HepG2 (cell line): ENCODE results near the gene KRT27. TPM values are rescaled to one million over a fixed set of nuclear protein-coding genes. Genes with fewer than 3 reads are reported as not detected.

Experiments
- ARID5B ChIP-seq: IDR thresholded peaks from 2 replicates; pipeline ENCODE4 v1.4.0; 2020; ENCODE audit warnings: mild to moderate bottlenecking, missing genetic modification reagents
- ATF3 ChIP-seq: sonication (generic); formaldehyde crosslinking; IDR thresholded peaks from 2 replicates; pipeline ENCODE4 v1.4.0; 2020; ENCODE audit warnings: missing genetic modification reagents
- BRF2 ChIP-seq: sonication (generic); formaldehyde crosslinking; IDR thresholded peaks from 2 replicates; pipeline ENCODE4 v1.8.1; 2022; ENCODE audit warnings: mild to moderate bottlenecking, missing genetic modification reagents
- JUND ChIP-seq: sonication (generic); formaldehyde crosslinking; IDR thresholded peaks from 2 replicates; pipeline ENCODE4 v1.8.0; 2022; ENCODE audit warnings: mild to moderate bottlenecking, missing genetic modification reagents
- KDM3A ChIP-seq: IDR thresholded peaks from 2 replicates; pipeline ENCODE4 v1.6.1; 2018; ENCODE audit warnings: low read depth, missing compliant biosample characterization
- MBNL3 ChIP-seq: fragments of 250-450 bp; sonication (Bioruptor Pico); conservative IDR thresholded peaks from 2 replicates; pipeline ENCODE4 v1.8.0; 2022; ENCODE audit warnings: mild to moderate bottlenecking, inconsistent platforms
- MTA1 ChIP-seq: sonication (generic); formaldehyde crosslinking; IDR thresholded peaks from 2 replicates; pipeline ENCODE4 v1.4.0; 2020; ENCODE audit warnings: missing genetic modification reagents, mild to moderate bottlenecking, borderline replicate concordance
- NCOA5 ChIP-seq: sonication (generic); formaldehyde crosslinking; IDR thresholded peaks from 2 replicates; pipeline ENCODE4 v1.4.0; 2020; ENCODE audit warnings: missing genetic modification reagents
- NKX3-1 ChIP-seq: sonication (generic); formaldehyde crosslinking; IDR thresholded peaks from 2 replicates; pipeline ENCODE4 v1.5.0; 2020; ENCODE audit warnings: missing genetic modification reagents
- RARG ChIP-seq: sonication (generic); formaldehyde crosslinking; IDR thresholded peaks from 2 replicates; pipeline ENCODE4 v1.4.0; 2020; ENCODE audit warnings: low read depth, mild to moderate bottlenecking, missing genetic modification reagents
- SIX4 ChIP-seq: sonication (generic); formaldehyde crosslinking; IDR thresholded peaks from 2 replicates; pipeline ENCODE4 v1.4.0; 2020; ENCODE audit warnings: missing genetic modification reagents
- SPEN ChIP-seq: sonication (generic); formaldehyde crosslinking; IDR thresholded peaks from 2 replicates; pipeline ENCODE4 v1.5.1; 2020; ENCODE audit warnings: low read depth, mild to moderate bottlenecking, missing genetic modification reagents
- TARDBP ChIP-seq: sonication (generic); formaldehyde crosslinking; IDR thresholded peaks from 2 replicates; pipeline ENCODE4 v1.8.0; 2022; ENCODE audit warnings: mild to moderate bottlenecking, missing genetic modification reagents
- TGIF2 ChIP-seq: IDR thresholded peaks from 2 replicates; pipeline ENCODE4 v1.6.1; 2016; ENCODE audit warnings: control low read depth, missing compliant biosample characterization
- THAP11 ChIP-seq: IDR thresholded peaks from 2 replicates; pipeline ENCODE4 v1.6.1; 2016; ENCODE audit warnings: missing biosample characterization, missing genetic modification reagents
- THAP9 ChIP-seq: sonication (generic); formaldehyde crosslinking; IDR thresholded peaks from 2 replicates; pipeline ENCODE4; 2020; ENCODE audit warnings: missing genetic modification reagents, mild to moderate bottlenecking, borderline replicate concordance
- TSC22D2 ChIP-seq: sonication (generic); formaldehyde crosslinking; IDR thresholded peaks from 2 replicates; pipeline ENCODE4 v1.5.1; 2020; ENCODE audit warnings: missing genetic modification reagents, mild to moderate bottlenecking, borderline replicate concordance
- ZBTB42 ChIP-seq: sonication (generic); formaldehyde crosslinking; IDR thresholded peaks from 2 replicates; pipeline ENCODE4 v1.5.0; 2020; ENCODE audit warnings: mild to moderate bottlenecking, missing genetic modification reagents
- ZFX ChIP-seq: sonication (generic); formaldehyde crosslinking; IDR thresholded peaks from 2 replicates; pipeline ENCODE4 v1.4.0; 2020; ENCODE audit warnings: mild to moderate bottlenecking, low read depth, missing genetic modification reagents, moderate library complexity
- ZNF124 ChIP-seq: sonication (generic); formaldehyde crosslinking; IDR thresholded peaks from 2 replicates; pipeline ENCODE4 v1.4.0; 2020; ENCODE audit warnings: missing genetic modification reagents
- ZNF274 ChIP-seq: sonication (generic); formaldehyde crosslinking; IDR thresholded peaks from 2 replicates; pipeline ENCODE4 v1.5.1; 2020; ENCODE audit warnings: mild to moderate bottlenecking, missing genetic modification reagents
- ZNF747 ChIP-seq: sonication (generic); formaldehyde crosslinking; IDR thresholded peaks from 2 replicates; pipeline ENCODE4 v1.8.1; 2023; ENCODE audit warnings: missing genetic modification reagents, mild to moderate bottlenecking, borderline replicate concordance
- ZNF891 ChIP-seq: sonication (generic); formaldehyde crosslinking; IDR thresholded peaks from 2 replicates; pipeline ENCODE4 v1.5.0; 2020; ENCODE audit warnings: mild to moderate bottlenecking, missing genetic modification reagents
- polyA plus RNA-seq, 8 experiments: library from polyadenylated mRNA; depleted of rRNA in 3 of 8; stranded (reverse) in 7 of 8; unstranded in 1 of 8; fragments of >200 nt; fragmentation: Illumina TruSeq in 4 of 8; extraction: Trizol in 4 of 8; gene quantifications; 2 replicates each; pipeline versions ENCODE4 v1.2.1 to v1.2.3, GENCODE V29; 2011 to 2016; ENCODE audit warnings: low read depth in 4 of 8, missing spikeins in 1 of 8, mixed read lengths in 1 of 8; ENCODE audit not compliant: insufficient read depth in 1 of 8
- total RNA-seq, 5 experiments: library from RNA; depleted of rRNA; stranded (reverse); fragments of >200 nt; fragmentation: Illumina TruSeq; extraction: Trizol; gene quantifications; 2 replicates each; pipeline ENCODE4 v1.2.3, GENCODE V29; 2016; ENCODE audit warnings: low read depth in 1 of 5

Gene KRT27
- total and polyA plus RNA-seq, 2 of the 13 experiments (the other 11 are each of a cell fraction or from before 2014, with no cell fraction given) = not detected

GRCh38 chr17:40818733-40819527 is 36.6 kb upstream of the KRT27 start (continued):
- TF ChIP-seq ZBTB42 (CRISPR knock-in tag) = no peak
- TF ChIP-seq TGIF2 (CRISPR knock-in tag) = no peak
- TF ChIP-seq BRF2 (CRISPR knock-in tag) = peak; percentile 63; the same call in 1 of the 2 replicates
- no peak for TF ChIP-seq NKX3-1 (CRISPR knock-in tag)
- no peak for TF ChIP-seq MBNL3
- no peak for TF ChIP-seq ZNF124 (CRISPR knock-in tag)
- no peak for TF ChIP-seq KDM3A (CRISPR knock-in tag)
- TF ChIP-seq ZNF891 (CRISPR knock-in tag) = no peak
- no peak for TF ChIP-seq RARG (CRISPR knock-in tag)
- no peak for TF ChIP-seq NCOA5 (CRISPR knock-in tag)
- TF ChIP-seq ZFX = no peak; the same call in 1 of the 2 replicates
- no peak for TF ChIP-seq ARID5B (CRISPR knock-in tag)
- TF ChIP-seq SIX4 (CRISPR knock-in tag) = no peak
- peak; percentile 85 for TF ChIP-seq THAP11
- peak; percentile 63; the same call in 1 of the 2 replicates for TF ChIP-seq SPEN (CRISPR knock-in tag)
- TF ChIP-seq JUND (CRISPR knock-in tag) = no peak
- TF ChIP-seq THAP9 (CRISPR knock-in tag) = peak; percentile 75; the same call in 1 of the 2 replicates
- TF ChIP-seq TARDBP = peak; percentile 30; the same call in 1 of the 2 replicates
- TF ChIP-seq ZNF274 (CRISPR knock-in tag) = no peak
- 0 out of 2 replicates have a peak, but pooled peaks have one; percentile 27 for TF ChIP-seq ATF3 (CRISPR knock-in tag)
- no peak for TF ChIP-seq ZNF747 (CRISPR knock-in tag)
- no peak for TF ChIP-seq TSC22D2
- no peak for TF ChIP-seq MTA1 (CRISPR knock-in tag)
